Esophagus muscularis mucosa (tissue), 4 donors: ENCODE measurements around the gene LCOR. TPM values are rescaled to one million over a fixed set of nuclear protein-coding genes. Genes with fewer than 3 reads are reported as not detected.
A peak's percentile ranks its signal among the peaks of the same experiment; 100 is the strongest.
"Not testable (repeated sequence)": the region's sequence is repeated elsewhere in the genome, so short reads cannot be mapped to it uniquely, and the experiment has no call there.

Source experiments
- DNase-seq: peaks from one replicate; pipeline ENCODE4 v3.0.0-alpha.2; 2017; ENCODE audit errors: extremely low spot score
- H3K27ac ChIP-seq, 4 donors: fragments of 200-600 bp; sonication (generic); replicated peaks in 1 of 4; 1 replicate in 3 of 4; 2 replicates in 1 of 4; pipeline ENCODE4 v1.5.1; 2016 to 2019; ENCODE audit warnings: mild to moderate bottlenecking in 1 of 4
- H3K27me3 ChIP-seq, 4 donors: fragments of 200-600 bp; sonication (generic); one replicate each; pipeline versions ENCODE4 v1.5.1 to v1.6.0; 2016 to 2019
- H3K36me3 ChIP-seq, 4 donors: fragments of 200-600 bp; sonication (generic); one replicate each; pipeline ENCODE4 v1.5.1; 2016 to 2019
- H3K4me1 ChIP-seq, 4 donors: fragments of 200-600 bp; sonication (generic); one replicate each; pipeline ENCODE4 v1.5.1; 2016 to 2019
- H3K4me3 ChIP-seq, 4 donors: fragments of 200-600 bp; sonication (generic); 1 replicate in 2 of 4; 2 replicates in 2 of 4; pipeline ENCODE4 v1.5.1; 2016 to 2019; ENCODE audit warnings: mild to moderate bottlenecking in 4 of 4, moderate library complexity in 1 of 4
- H3K9me3 ChIP-seq, 4 donors: fragments of 200-600 bp; sonication (generic); 1 replicate in 3 of 4; 2 replicates in 1 of 4; pipeline ENCODE4 v1.5.1; 2016 to 2019
- EP300 ChIP-seq: sonication (generic); formaldehyde crosslinking; IDR thresholded peaks from one replicate; pipeline ENCODE4 v1.6.1; 2017; ENCODE audit warnings: antibody characterized with exemption
- POLR2A ChIP-seq: fragments of 450-650 bp; IDR thresholded peaks from one replicate; pipeline ENCODE4 v1.6.1; 2017; ENCODE audit warnings: antibody characterized with exemption, moderate library complexity, mild to moderate bottlenecking, low read depth
- POLR2AphosphoS5 ChIP-seq, 2 donors: sonication (generic); formaldehyde crosslinking; IDR thresholded peaks; one replicate each; pipeline ENCODE4 v1.6.1; 2017; ENCODE audit warnings: antibody characterized with exemption in 2 of 2
- WGBS: methylation state at CpG from one replicate; pipeline ENCODE4 v1.1.5; 2018; 5-methylcytosine and 5-hydroxymethylcytosine counted together
- intact Hi-C: fragments of 100-400 bp; cut with DNase I; formaldehyde crosslinking; loops from one replicate; pipeline ENCODE4 v1.15.1; 2023
- total RNA-seq, 4 donors: library from RNA; depleted of rRNA; stranded (reverse); fragments of >200 nt; gene quantifications; one replicate each; pipeline versions ENCODE4 v1.1.0 to v1.2.1, GENCODE V29; 2016
- TF ChIP-seq, protein P1 (sequence below), 3 experiments: fragments of 200-600 bp in 2 of 3; fragments of 450-650 bp in 1 of 3; sonication (generic) in 2 of 3; IDR thresholded peaks; one replicate each; pipeline ENCODE4 v1.5.1; 2017 to 2019; ENCODE audit warnings: antibody characterized with exemption in 3 of 3, mild to moderate bottlenecking in 2 of 3, moderate library complexity in 1 of 3

Gene LCOR
- total RNA-seq, 4 donors from 2014 or later: 23.1 to 43.2 (median 29.4) TPM

- TF ChIP-seq POLR2A (no peak), EP300 (no peak), POLR2AphosphoS5 (IDR thresholded peaks at IDR 0.05) (no peak)
- TF ChIP-seq, protein P1, sequence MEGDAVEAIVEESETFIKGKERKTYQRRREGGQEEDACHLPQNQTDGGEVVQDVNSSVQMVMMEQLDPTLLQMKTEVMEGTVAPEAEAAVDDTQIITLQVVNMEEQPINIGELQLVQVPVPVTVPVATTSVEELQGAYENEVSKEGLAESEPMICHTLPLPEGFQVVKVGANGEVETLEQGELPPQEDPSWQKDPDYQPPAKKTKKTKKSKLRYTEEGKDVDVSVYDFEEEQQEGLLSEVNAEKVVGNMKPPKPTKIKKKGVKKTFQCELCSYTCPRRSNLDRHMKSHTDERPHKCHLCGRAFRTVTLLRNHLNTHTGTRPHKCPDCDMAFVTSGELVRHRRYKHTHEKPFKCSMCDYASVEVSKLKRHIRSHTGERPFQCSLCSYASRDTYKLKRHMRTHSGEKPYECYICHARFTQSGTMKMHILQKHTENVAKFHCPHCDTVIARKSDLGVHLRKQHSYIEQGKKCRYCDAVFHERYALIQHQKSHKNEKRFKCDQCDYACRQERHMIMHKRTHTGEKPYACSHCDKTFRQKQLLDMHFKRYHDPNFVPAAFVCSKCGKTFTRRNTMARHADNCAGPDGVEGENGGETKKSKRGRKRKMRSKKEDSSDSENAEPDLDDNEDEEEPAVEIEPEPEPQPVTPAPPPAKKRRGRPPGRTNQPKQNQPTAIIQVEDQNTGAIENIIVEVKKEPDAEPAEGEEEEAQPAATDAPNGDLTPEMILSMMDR (IDR thresholded peaks at IDR 0.05): no peak
- H3K4me1 ChIP-seq: peaks cover 16 to 83% (median 67%) of the 10 kb centered on the region in 4 donors
- H3K9me3 ChIP-seq: no peaks in the 10 kb centered on the region
- H3K4me3 ChIP-seq: no peak overlapping the region
- H3K27me3 ChIP-seq: no peaks in the 10 kb centered on the region
- no peak overlapping the region for H3K27ac ChIP-seq
- WGBS: 91% methylated on average over 8 of the region's 8 CpGs
- DNase-seq: no peak
- H3K36me3 ChIP-seq: no peaks in the 10 kb centered on the region
- intact Hi-C loops: no loop called here
Measured at GRCh38 chr10:96842896-96843723, 11.0 kb downstream of the LCOR start.

DNA sequence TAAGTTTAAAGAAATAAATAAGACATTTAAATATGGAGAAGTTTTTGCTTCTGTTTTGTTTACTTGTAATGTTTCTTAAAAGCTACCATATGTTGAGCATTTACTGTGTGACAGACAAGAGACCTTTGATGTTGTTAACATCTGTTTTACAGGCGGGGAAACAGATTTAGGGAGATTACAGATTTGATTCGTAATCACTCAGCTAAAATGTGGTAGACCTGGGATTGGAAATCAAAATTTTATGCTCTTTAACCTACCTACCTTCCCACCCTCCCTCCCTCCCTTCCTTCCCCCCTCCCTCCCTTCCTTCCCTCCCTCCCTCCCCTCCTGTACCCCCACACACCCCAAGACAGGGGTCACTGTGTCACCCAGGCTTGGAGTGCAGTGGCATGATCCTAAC is 11.7 kb downstream of the LCOR start:
- H3K4me1 ChIP-seq: peaks cover 20 to 81% (median 65%) of the 10 kb centered on the region in 4 donors
- no peak for DNase-seq
- no peaks in the 10 kb centered on the region for H3K36me3 ChIP-seq
- no peaks in the 10 kb centered on the region for H3K27me3 ChIP-seq
- intact Hi-C loops: no loop called here
- H3K27ac ChIP-seq: no peak overlapping the region
- 88% methylated on average over 2 of the region's 2 CpGs for WGBS
- H3K9me3 ChIP-seq: no peaks in the 10 kb centered on the region
- TF ChIP-seq EP300 (no peak), POLR2A (no peak), POLR2AphosphoS5 (IDR thresholded peaks at IDR 0.05) (no peak)
- TF ChIP-seq, protein P1 (IDR thresholded peaks at IDR 0.05): no peak
- H3K4me3 ChIP-seq: no peak overlapping the region

DNA sequence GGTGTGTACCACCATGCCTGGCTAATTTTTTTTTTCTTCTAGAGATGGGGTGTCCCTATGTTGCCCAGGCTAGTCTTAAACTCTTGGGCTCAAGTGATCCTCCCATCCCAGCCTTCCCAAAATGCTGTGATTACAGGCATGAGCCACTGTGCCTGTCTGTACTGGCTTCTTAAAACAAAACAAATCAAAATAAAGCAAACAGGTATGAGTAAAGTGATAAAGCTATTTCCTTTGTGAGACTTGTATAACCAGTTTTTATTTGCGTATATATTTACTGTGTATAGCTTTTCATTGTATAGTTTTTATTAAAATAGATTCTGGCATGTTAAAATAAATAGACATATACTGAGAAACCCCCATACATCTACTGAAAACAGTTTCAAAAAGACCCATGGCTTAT is 14.3 kb downstream of the LCOR start:
- H3K36me3 ChIP-seq: no peaks in the 10 kb centered on the region
- peak; percentile 34 for DNase-seq
- no peaks in the 10 kb centered on the region for H3K9me3 ChIP-seq
- H3K27me3 ChIP-seq: no peaks in the 10 kb centered on the region
- H3K4me1 ChIP-seq: peaks cover 25 to 71% (median 58%) of the 10 kb centered on the region in 4 donors
- H3K4me3 ChIP-seq: no peak overlapping the region
- intact Hi-C loops: no loop called here
- TF ChIP-seq POLR2A: no peak
- TF ChIP-seq, protein P1 (IDR thresholded peaks at IDR 0.05): no peak
- TF ChIP-seq EP300: no peak
- no peak for TF ChIP-seq POLR2AphosphoS5 (IDR thresholded peaks at IDR 0.05)
- H3K27ac ChIP-seq: no peak overlapping the region
- 100% methylated on average over 1 of the region's 1 CpG for WGBS

DNA sequence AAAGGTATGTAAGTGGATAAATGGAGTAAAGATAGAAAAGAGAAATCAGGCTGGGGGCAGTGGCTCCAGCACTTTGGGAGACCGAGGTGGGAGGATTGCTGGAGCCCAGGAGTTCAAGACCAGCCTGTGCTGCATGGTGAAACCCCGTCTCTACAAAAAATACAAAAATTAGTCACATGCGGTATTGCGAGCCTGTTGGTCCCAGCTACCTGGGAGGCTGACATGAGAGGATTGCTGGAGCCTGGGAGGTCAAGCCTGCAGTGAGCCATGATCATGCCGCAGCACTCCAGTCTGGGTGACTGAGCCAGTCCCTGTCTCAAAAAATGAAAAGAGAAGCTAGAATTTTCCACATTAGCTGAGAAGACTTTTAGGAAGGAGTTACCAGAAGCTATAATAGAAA is 14.8 kb downstream of the LCOR start:
- DNase-seq: peak; percentile 87
- intact Hi-C loops: no loop called here
- WGBS: 93% methylated on average over 5 of the region's 5 CpGs
- TF ChIP-seq, protein P1 (IDR thresholded peaks at IDR 0.05): no peak
- TF ChIP-seq POLR2A: no peak
- TF ChIP-seq EP300: no peak
- no peak for TF ChIP-seq POLR2AphosphoS5 (IDR thresholded peaks at IDR 0.05)
- Histone ChIP-seq H3K4me1 (peaks cover 26 to 71% (median 58%) of the 10 kb centered on the region in 4 donors), H3K27ac (no peak overlapping the region), H3K9me3 (no peaks in the 10 kb centered on the region), H3K27me3 (no peaks in the 10 kb centered on the region), H3K36me3 (no peaks in the 10 kb centered on the region), H3K4me3 (no peak overlapping the region)

DNA sequence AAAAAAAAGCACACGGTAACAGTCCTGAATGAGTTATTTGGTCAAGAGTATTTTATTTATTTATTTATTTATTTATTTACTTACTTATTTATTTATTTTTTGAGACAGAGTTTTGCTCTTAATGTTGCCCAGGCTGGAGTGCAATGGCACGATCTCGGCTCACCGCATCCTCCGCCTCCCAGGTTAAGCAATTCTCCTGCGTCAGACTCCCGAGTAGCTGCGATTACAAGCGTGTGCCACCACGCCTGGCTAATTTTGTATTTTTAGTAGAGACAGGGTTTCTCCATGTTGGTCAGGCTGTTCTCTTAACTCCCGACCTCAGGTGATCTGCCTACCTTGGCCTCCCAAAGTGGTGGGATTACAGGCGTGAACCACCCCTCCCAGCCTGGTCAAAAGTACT is 15.3 kb downstream of the LCOR start:
- H3K4me3 ChIP-seq, H3K27me3 ChIP-seq, H3K27ac ChIP-seq, H3K9me3 ChIP-seq, intact Hi-C loops, H3K36me3 ChIP-seq: not testable (repeated sequence)
- peaks cover 26 to 74% (median 59%) of the 10 kb centered on the region in 4 donors for H3K4me1 ChIP-seq
- peak; percentile 12 for DNase-seq
- 93% methylated on average over 12 of the region's 12 CpGs for WGBS
